22Rv1 (cell line): ENCODE measurements around the gene WDR49.

Source experiments
- CTCF ChIP-seq: fragments of 450-650 bp; IDR thresholded peaks from 2 replicates; pipeline ENCODE4 v1.5.1; 2017; ENCODE audit warnings: mild to moderate bottlenecking
- ZFX ChIP-seq: fragments of 450-650 bp; IDR thresholded peaks from 2 replicates; pipeline ENCODE4 v1.6.1; 2017; ENCODE audit warnings: antibody characterized with exemption, borderline replicate concordance

- no peak for TF ChIP-seq CTCF
- TF ChIP-seq ZFX = no peak
Observed at GRCh38 chr3:167480748-167481147, 173.0 kb downstream of the WDR49 start.
